DMS114 treated with DMSO at 0.1 percent for 48 hours (cell line): ENCODE measurements around the gene EFHC2.

ENCODE experiments used
- DNase-seq: peaks from one replicate; lab custom pipeline; 2025; ENCODE audit not compliant: unreplicated experiment; lab: John Stamatoyannopoulos, UW

EFHC2 gene

GRCh38 chrX:44343412-44344141 lies at the start of gene EFHC2:
TSS of gene EFHC2 (minus strand) at chrX:44343672. CDS start at chrX:44343588, 84 bp downstream.
- DNase-seq: no peak

GRCh38 chrX:44392767-44393166 lies 49.3 kb upstream of the EFHC2 start:
- DNase-seq: no peak

DNA sequence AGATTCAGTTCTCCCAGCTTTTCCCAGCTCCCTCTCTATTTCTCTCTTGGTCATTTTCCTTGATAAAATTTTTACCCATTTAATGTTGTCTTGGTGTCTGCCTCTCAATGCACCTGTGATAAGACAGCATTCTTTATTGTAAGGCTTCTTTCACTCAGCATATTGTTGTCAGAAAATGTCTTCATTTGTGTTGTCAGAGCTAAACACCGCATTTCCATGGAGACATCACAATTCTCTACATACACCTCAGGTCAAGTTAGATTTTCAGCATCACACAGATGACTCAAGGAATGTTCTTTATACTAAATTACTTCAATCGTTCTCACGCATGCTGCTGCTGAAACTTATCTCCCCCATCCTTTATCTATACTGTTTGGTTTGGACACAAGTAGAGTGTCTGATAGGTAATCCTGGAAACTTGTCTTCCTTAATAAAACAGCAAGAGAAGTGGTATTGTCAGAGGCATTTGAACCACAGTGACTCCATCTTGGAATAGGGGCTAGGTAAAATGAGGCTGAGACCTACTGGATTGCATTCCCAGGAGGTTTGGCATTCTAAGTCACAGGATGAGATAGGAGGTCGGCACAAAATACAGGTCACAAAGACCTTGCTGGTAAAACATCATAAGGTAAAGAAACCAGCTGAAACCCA lies 41.3 kb upstream of the EFHC2 start:
- no peak for DNase-seq

GRCh38 chrX:44382871-44383270 lies 39.4 kb upstream of the EFHC2 start:
- DNase-seq: no peak

GRCh38 chrX:44352758-44353157 lies 9.3 kb upstream of the EFHC2 start:
- DNase-seq: no peak

DNA sequence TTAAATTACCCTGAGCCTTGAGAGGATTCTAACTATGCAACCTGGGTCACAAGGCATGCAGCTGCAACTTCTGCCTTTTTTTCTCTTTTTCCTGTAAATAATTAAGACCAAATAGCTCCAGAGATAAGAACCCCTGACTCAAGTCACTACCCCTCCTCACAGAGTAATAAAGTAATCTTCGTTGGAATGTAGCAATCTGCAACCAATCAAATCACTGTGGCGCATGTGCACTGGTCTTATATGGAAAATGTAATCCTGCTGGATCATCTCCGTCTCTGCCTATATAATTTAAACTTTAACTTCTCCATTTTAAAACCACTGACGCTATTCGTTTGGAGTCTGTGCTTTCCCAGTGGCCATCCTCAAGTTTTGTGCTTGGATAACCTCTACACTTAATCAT lies 6.1 kb upstream of the EFHC2 start:
- DNase-seq: no peak

- DNase-seq: no peak
These were observed 1.2 kb upstream of the EFHC2 start for GRCh38 chrX:44344687-44345086.

GRCh38 chrX:44344194-44344593 lies 722 bp upstream of the EFHC2 start:
- DNase-seq: no peak

GRCh38 chrX:44342866-44343265 lies 606 bp downstream of the EFHC2 start:
- DNase-seq: no peak

DNA sequence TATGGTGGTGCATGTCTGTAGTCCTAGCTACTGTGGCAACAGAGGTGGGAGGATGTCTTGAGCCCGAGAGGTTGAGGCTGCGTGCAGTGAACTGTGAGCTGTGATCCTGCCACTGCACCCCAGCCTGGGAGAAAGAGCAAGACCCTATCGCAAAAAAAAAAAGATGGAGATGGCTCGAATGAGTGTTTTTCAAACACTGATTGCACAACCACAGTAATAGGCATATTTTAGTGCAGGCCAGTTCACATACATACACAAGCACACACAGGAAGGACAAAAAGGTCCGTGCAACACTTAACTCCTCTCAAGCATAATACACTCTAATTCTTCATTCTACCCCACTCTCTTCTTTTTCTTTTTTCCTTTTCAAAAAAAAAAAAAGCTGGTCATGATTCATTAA lies 5.1 kb downstream of the EFHC2 start:
- no peak for DNase-seq

DNA sequence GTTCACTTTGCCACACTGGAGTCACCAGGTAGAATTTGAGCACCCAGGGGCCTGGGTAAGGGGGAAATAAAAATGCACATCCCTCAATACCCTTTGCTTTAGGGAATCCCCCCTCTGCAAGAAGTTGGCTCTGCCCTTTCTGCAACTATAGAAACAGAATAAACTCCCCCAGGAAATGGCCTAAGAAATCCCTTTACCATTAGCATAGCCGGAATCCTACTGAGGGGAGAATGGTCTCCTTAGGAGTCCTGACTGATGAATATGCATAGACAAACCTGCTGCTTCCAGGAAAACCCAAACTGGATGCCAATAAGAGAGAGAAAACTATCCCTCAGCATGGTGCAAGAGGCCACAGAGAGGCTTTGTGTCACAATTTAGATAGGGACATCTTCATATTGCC lies 11.0 kb downstream of the EFHC2 start:
- DNase-seq: no peak

DNA sequence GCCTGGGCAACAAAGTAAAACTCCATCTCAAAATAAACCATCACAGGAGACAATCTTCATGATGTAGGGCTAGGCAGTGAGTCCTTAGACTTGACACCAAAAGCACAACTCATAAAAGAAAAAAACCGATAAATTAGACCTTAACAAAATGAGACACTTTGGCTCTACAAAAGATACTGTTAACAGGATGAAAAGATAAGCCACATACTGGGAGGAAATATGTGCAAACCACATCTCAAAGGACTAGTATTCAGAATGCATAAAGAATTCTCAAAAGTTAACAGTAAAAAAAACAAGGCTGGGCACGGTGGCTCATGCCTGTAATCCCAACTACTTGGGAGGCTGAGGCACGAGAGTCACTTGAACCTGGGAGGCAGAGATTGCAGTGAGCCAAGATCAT lies 13.2 kb downstream of the EFHC2 start:
- no peak for DNase-seq

DNA sequence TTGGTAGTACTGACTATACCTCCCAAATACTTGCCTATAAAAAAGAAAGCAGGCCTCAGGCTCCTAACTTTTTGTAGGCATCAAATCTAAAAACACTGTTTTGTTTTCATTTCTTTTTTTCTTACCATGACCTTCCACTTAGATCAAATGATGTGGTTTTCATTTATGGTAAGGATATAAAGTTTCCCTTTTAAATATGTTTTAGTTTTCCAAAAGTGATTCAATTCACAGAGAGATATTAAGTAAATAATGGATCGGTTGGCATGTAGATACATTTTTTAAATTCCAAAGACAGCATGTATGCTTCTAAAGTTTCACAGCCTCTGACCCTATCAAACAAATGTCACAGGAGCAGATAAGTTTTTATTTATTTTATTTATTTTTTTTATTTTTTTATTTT lies 23.9 kb downstream of the EFHC2 start:
- DNase-seq: no peak

DNA sequence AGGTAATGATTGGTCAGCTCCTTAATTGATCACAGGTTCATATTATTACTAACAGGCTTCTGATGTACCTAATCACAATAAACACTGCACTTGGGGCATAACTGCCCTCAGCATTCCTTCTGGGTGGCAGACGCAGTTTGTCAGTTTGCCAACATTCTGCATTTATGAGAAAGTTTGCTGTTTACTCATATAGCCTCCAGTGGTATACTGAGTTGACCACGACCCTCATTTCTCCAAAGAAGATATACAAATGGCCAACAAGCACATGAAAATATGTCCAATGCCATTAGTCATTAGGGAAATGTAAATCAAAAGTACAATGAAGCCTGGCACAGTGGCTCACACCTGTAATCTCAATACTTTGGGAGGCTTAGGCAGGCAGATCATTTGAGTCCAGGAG lies 26.3 kb downstream of the EFHC2 start:
- no peak for DNase-seq

GRCh38 chrX:44314808-44315207 lies 28.7 kb downstream of the EFHC2 start:
- no peak for DNase-seq

DNA sequence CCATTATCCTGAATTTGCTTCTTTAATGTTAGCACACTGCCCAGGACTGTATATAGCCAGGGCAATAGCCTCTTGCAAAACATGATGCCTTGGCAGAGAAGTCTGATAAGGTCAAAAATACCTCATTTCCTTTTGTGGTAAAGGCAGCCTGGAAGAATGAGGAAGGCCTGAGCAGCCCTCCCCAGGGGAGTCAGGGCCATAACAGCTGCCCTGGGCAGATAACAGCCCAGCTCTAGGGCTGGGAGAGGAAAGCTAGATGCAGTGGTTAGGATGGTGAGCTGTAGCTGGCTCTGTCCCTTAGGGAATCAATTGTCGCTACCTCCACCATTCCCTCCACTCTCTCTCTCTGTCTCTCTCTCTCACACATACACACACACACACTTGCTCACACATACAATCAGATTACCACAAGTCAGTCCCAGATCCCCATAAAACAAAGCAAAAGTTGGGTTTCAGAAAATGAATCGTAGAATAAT lies 29.2 kb downstream of the EFHC2 start:
- no peak for DNase-seq

- DNase-seq: no peak
These were observed 31.1 kb downstream of the EFHC2 start for GRCh38 chrX:44312421-44312820.

DNA sequence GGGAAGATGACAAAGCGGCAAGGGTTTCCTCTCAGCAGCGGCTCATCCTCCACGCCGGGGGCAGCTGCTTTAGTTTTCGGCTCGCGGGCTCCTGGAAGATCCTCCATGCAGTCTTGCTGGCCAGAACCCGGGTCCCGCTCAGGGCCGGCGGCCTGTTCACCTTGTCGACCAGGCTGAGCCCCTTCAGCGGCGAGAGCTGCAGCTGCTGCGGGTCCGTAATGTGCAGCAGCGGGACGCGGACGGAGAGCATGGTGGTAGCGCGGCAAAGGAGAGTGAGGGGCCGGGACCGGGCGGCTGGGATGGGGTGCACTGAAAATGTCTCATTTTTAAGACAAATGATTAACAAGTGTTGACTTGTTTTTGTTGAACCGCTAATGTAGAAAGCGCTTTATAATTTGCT lies 33.2 kb downstream of the EFHC2 start:
- no peak for DNase-seq

DNA sequence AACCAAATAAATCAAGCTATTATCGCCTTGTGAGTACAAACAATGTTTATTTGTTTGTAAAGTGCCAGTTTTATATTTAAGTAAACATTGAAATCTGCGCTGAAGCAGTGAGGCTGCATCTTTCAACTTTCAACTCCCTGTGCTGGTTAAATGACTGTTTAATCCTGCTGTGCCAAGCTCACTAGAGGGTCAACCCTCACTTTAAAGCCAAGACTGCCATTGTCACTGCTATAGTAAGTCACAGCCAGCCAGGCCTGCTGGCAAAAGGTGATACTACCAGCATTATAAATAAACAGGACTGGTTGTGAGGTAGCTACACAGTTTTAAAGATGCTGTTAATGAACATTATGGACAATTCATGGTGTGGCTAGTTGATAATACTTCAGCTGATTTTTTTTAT lies 34.6 kb downstream of the EFHC2 start:
- DNase-seq: no peak

GRCh38 chrX:44306356-44306755 lies 37.1 kb downstream of the EFHC2 start:
- no peak for DNase-seq

- DNase-seq: no peak
These were observed 37.6 kb downstream of the EFHC2 start for GRCh38 chrX:44305921-44306320.

GRCh38 chrX:44303119-44303518 lies 40.4 kb downstream of the EFHC2 start:
- DNase-seq: no peak

- no peak for DNase-seq
These were observed 44.3 kb downstream of the EFHC2 start for GRCh38 chrX:44299177-44299576.
